GM18526 (cell line): ENCODE measurements around the gene CDK14.

Source experiments
- POLR2A ChIP-seq: IDR thresholded peaks from 3 replicates; pipeline ENCODE4 v1.6.1; 2011; ENCODE audit not compliant: insufficient read length; ENCODE audit errors: extremely low read depth

The CDK14 gene

GRCh38 chr7:91242097-91242844 is 646.1 kb downstream of the CDK14 start:
- no peak for TF ChIP-seq POLR2A

- no peak for TF ChIP-seq POLR2A
These were observed 647.6 kb downstream of the CDK14 start for GRCh38 chr7:91243591-91244301.

- no peak for TF ChIP-seq POLR2A
These were observed 651.4 kb downstream of the CDK14 start for GRCh38 chr7:91247500-91247899.

GRCh38 chr7:91248996-91249395 is 652.9 kb downstream of the CDK14 start:
- no peak for TF ChIP-seq POLR2A

- no peak for TF ChIP-seq POLR2A
These were observed 653.5 kb downstream of the CDK14 start for GRCh38 chr7:91249506-91250233.

- TF ChIP-seq POLR2A = no peak
These were observed 654.6 kb downstream of the CDK14 start for GRCh38 chr7:91250706-91251105.

GRCh38 chr7:91251877-91252276 is 655.8 kb downstream of the CDK14 start:
- TF ChIP-seq POLR2A = no peak
